Mesothelial cell of epicardium (in vitro differentiated cells): Measurements from ENCODE around the gene CSNK1A1. TPM values are rescaled to one million over a fixed set of nuclear protein-coding genes. Genes with fewer than 3 reads are reported as not detected.

Source experiments
- DNase-seq, 2 experiments: peaks; one replicate each; pipeline ENCODE4 v3.0.0; 2021; ENCODE audit warnings: low spot score in 2 of 2; ENCODE audit not compliant: unreplicated experiment in 2 of 2
- H3K27ac Mint-ChIP-seq: 2 replicates; pipeline ENCODE4 v1.8.0; 2021; ENCODE audit warnings: mixed read lengths
- H3K27me3 Mint-ChIP-seq: 2 replicates; pipeline ENCODE4 v1.8.0; 2021; ENCODE audit warnings: low read depth, mixed read lengths
- H3K36me3 Mint-ChIP-seq: 2 replicates; pipeline ENCODE4 v1.8.0; 2021; ENCODE audit warnings: mixed read lengths
- H3K4me1 Mint-ChIP-seq: 2 replicates; pipeline ENCODE4 v1.8.0; 2021; ENCODE audit warnings: mixed read lengths
- H3K4me3 Mint-ChIP-seq: 2 replicates; pipeline ENCODE4 v1.8.0; 2021; ENCODE audit warnings: mild to moderate bottlenecking, moderate library complexity, mixed read lengths
- H3K9me3 Mint-ChIP-seq: 2 replicates; pipeline ENCODE4 v1.8.0; 2021; ENCODE audit warnings: mixed read lengths
- CTCF ChIP-seq: fragments of 200-600 bp; sonication (generic); IDR thresholded peaks from one replicate; pipeline ENCODE4 v1.5.0; 2021; ENCODE audit warnings: antibody characterized with exemption; ENCODE audit not compliant: unreplicated experiment
- total RNA-seq: library from RNA; stranded (reverse); gene quantifications from 3 replicates; pipeline ENCODE4 v1.2.1, GENCODE V29; 2021

The CSNK1A1 gene
- total RNA-seq, 1 donor from 2014 or later, result 254 TPM

- no peak overlapping the region for H3K27ac Mint-ChIP-seq
- H3K9me3 Mint-ChIP-seq, result peaks cover 3% of the 10 kb centered on the region
- no peak overlapping the region for H3K4me3 Mint-ChIP-seq
- peaks cover 26% of the 10 kb centered on the region for H3K4me1 Mint-ChIP-seq
- TF ChIP-seq CTCF, result no peak
- no peak for DNase-seq
- no peaks in the 10 kb centered on the region for H3K36me3 Mint-ChIP-seq
- H3K27me3 Mint-ChIP-seq, result no peaks in the 10 kb centered on the region
These were observed 34.7 kb upstream of the CSNK1A1 start for GRCh38 chr5:149585910-149586309.

- H3K4me1 Mint-ChIP-seq, result peaks cover 28% of the 10 kb centered on the region
- no peaks in the 10 kb centered on the region for H3K27me3 Mint-ChIP-seq
- H3K27ac Mint-ChIP-seq, result peak overlapping the region; percentile 85
- H3K4me3 Mint-ChIP-seq, result no peak overlapping the region
- no peak for TF ChIP-seq CTCF
- H3K36me3 Mint-ChIP-seq, result no peaks in the 10 kb centered on the region
- no peak for DNase-seq
- H3K9me3 Mint-ChIP-seq, result peaks cover 3% of the 10 kb centered on the region
These were observed 32.9 kb upstream of the CSNK1A1 start for GRCh38 chr5:149584121-149584520.

- Mint-ChIP-seq H3K4me1 (peaks cover 28% of the 10 kb centered on the region), H3K4me3 (no peak overlapping the region), H3K9me3 (peaks cover 3% of the 10 kb centered on the region), H3K27ac (no peak overlapping the region), H3K36me3 (no peaks in the 10 kb centered on the region), H3K27me3 (no peaks in the 10 kb centered on the region)
- TF ChIP-seq CTCF, result no peak
- DNase-seq, result no peak
These were observed 32.2 kb upstream of the CSNK1A1 start for GRCh38 chr5:149583394-149583793.

- H3K4me3 Mint-ChIP-seq, result peak overlapping the region; percentile 75
- no peaks in the 10 kb centered on the region for H3K36me3 Mint-ChIP-seq
- peak overlapping the region; percentile 87 for H3K27ac Mint-ChIP-seq
- peaks cover 3% of the 10 kb centered on the region for H3K9me3 Mint-ChIP-seq
- H3K4me1 Mint-ChIP-seq, result peaks cover 24% of the 10 kb centered on the region
- no peaks in the 10 kb centered on the region for H3K27me3 Mint-ChIP-seq
- no peak for DNase-seq
- no peak for TF ChIP-seq CTCF
These were observed 30.9 kb upstream of the CSNK1A1 start for GRCh38 chr5:149581931-149582768.

GRCh38 chr5:149581192-149581861 lies 30.1 kb upstream of the CSNK1A1 start, which contains the start of gene ARHGEF37:
Gene ARHGEF37 (plus strand): TSS chr5:149581498. CDS start chr5:149597770, 16,272 bp downstream.
- Mint-ChIP-seq H3K4me1 (peaks cover 18% of the 10 kb centered on the region), H3K27ac (peak within 1 kb of the TSS; percentile 87), H3K4me3 (peak within 1 kb of the TSS; percentile 75), H3K27me3 (no peaks in the 10 kb centered on the region), H3K9me3 (peaks cover 3% of the 10 kb centered on the region), H3K36me3 (no peaks in the 10 kb centered on the region)
- DNase-seq, result peak; percentile 55 to 81
- TF ChIP-seq CTCF, result no peak
